Breast epithelium (tissue), 3 donors: ENCODE results near the gene FBN1.

Source experiments
- POLR2A ChIP-seq: fragments of 450-650 bp; IDR thresholded peaks from one replicate; pipeline ENCODE4 v1.6.1; 2016; ENCODE audit warnings: antibody characterized with exemption, mild to moderate bottlenecking, moderate library complexity
- POLR2AphosphoS5 ChIP-seq, 3 donors: sonication (generic); formaldehyde crosslinking; IDR thresholded peaks; one replicate each; pipeline ENCODE4 v1.6.1; 2017; ENCODE audit warnings: antibody characterized with exemption in 3 of 3

DNA sequence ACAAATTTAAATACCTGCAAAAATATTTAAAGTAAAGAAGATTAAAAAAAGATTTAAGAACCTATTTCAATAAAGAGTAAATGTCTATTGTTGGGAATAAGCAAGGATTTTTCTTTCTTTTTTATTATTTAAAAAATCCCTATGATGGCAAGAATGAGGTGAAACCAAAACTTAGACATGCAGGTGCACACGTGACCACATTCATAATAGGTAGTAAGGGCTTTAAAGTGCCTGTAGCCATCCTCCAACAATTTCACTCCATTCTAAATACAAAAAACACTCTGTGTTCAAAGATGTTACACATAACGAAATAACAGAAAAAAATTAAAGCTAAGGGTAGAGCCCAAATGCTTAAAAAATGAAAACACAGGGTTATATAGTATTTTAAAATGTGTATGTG, 74.0 kb downstream of the FBN1 start:
- TF ChIP-seq POLR2AphosphoS5 (IDR thresholded peaks at IDR 0.05) (no peak), POLR2A (no peak)
